ENCODE results near the gene REPIN1. TPM values are rescaled to one million over a fixed set of nuclear protein-coding genes. Genes with fewer than 3 reads are reported as not detected.

REPIN1 gene
- total and polyA plus RNA-seq, 9 of the 15 experiments (the other 6 are each of a cell fraction or from before 2014, with no cell fraction given), result 8.1 to 283 (median 94.3) TPM

DNA sequence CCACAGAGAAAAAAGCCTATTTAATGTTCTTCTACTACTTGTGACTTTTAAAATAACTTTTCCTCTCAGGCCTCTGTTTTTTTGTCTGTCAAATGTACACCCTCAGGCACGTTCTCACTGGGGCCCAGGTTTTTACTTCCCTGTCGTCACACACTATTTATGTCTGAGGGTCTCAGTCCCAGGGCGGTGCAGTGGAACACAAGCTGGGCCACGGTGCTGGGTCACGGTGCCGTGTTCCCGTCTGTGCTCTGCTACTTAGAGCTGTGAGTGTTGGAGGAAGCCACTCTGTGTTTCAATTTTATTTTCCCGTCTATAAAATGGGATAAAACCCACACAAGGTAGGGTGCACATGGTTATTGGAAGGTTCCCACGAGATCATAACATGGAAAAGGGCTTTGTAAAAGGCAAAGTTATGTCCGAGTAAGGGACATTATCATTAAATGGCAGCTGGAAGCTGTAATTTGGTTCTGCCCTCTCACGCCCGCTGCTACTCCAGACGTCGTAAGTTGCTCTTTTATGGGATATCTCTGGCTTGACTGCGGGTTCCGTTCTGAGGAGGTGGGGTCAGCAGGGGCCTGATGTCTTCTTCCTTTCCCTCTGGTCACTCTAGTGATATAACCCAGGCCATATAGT, 35.7 kb downstream of the REPIN1 start (continued):
- TF ChIP-seq NUFIP1 (IDR thresholded peaks at IDR 0.05; ENCODE audit: partially characterized antibody) (peak; percentile 17), U2AF2 (optimal IDR thresholded peaks at IDR 0.05; ENCODE audit: low read depth, low read length) (no peak), EGR1 (conservative IDR thresholded peaks at IDR 0.05) (no peak), ZNF282 (CRISPR knock-in tag; IDR thresholded peaks at IDR 0.05) (no peak), CBFB (CRISPR knock-in tag; IDR thresholded peaks at IDR 0.05) (no peak), ZC3H8 (IDR thresholded peaks at IDR 0.05) (no peak), THRAP3 (IDR thresholded peaks at IDR 0.05; ENCODE audit: borderline replicate concordance) (no peak; the same call in 1 of the 2 replicates), HLTF (IDR thresholded peaks at IDR 0.05) (no peak), DNMT1 (IDR thresholded peaks at IDR 0.05) (no peak), EHMT2 (IDR thresholded peaks at IDR 0.05) (0 out of 2 replicates have a peak, but pooled peaks have one; percentile 48), ZNF408 (CRISPR knock-in tag; IDR thresholded peaks at IDR 0.05; ENCODE audit: low read depth) (no peak), ZNF23 (CRISPR knock-in tag; IDR thresholded peaks at IDR 0.05) (no peak), SRF (CRISPR knock-in tag; IDR thresholded peaks at IDR 0.05) (no peak), POLR3G (IDR thresholded peaks at IDR 0.05; ENCODE audit: extremely low read depth, insufficient read length, insufficient replicate concordance) (no peak), ARNT (IDR thresholded peaks at IDR 0.05) (peak; percentile 62 to 67; a peak in 1 of 4 replicates), ZZZ3 (IDR thresholded peaks at IDR 0.05) (no peak), DDX20 (tag; IDR thresholded peaks at IDR 0.05; ENCODE audit: low read depth) (no peak)
- TF ChIP-seq, protein P1, sequence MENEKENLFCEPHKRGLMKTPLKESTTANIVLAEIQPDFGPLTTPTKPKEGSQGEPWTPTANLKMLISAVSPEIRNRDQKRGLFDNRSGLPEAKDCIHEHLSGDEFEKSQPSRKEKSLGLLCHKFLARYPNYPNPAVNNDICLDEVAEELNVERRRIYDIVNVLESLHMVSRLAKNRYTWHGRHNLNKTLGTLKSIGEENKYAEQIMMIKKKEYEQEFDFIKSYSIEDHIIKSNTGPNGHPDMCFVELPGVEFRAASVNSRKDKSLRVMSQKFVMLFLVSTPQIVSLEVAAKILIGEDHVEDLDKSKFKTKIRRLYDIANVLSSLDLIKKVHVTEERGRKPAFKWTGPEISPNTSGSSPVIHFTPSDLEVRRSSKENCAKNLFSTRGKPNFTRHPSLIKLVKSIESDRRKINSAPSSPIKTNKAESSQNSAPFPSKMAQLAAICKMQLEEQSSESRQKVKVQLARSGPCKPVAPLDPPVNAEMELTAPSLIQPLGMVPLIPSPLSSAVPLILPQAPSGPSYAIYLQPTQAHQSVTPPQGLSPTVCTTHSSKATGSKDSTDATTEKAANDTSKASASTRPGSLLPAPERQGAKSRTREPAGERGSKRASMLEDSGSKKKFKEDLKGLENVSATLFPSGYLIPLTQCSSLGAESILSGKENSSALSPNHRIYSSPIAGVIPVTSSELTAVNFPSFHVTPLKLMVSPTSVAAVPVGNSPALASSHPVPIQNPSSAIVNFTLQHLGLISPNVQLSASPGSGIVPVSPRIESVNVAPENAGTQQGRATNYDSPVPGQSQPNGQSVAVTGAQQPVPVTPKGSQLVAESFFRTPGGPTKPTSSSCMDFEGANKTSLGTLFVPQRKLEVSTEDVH (IDR thresholded peaks at IDR 0.05; ENCODE audit: low read depth, partially characterized antibody), result no peak
- TF ChIP-seq, protein P2, sequence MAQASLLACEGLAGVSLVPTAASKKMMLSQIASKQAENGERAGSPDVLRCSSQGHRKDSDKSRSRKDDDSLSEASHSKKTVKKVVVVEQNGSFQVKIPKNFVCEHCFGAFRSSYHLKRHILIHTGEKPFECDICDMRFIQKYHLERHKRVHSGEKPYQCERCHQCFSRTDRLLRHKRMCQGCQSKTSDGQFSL (CRISPR knock-in tag; IDR thresholded peaks at IDR 0.05), result no peak
- TF ChIP-seq, protein P2 (tag; IDR thresholded peaks at IDR 0.05), result no peak; a peak in 1 of 4 replicates
- TF ChIP-seq, protein P3, sequence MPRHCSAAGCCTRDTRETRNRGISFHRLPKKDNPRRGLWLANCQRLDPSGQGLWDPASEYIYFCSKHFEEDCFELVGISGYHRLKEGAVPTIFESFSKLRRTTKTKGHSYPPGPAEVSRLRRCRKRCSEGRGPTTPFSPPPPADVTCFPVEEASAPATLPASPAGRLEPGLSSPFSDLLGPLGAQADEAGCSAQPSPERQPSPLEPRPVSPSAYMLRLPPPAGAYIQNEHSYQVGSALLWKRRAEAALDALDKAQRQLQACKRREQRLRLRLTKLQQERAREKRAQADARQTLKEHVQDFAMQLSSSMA (CRISPR knock-in tag; IDR thresholded peaks at IDR 0.05), result no peak
- TF ChIP-seq, protein P4, sequence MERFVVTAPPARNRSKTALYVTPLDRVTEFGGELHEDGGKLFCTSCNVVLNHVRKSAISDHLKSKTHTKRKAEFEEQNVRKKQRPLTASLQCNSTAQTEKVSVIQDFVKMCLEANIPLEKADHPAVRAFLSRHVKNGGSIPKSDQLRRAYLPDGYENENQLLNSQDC (CRISPR knock-in tag; IDR thresholded peaks at IDR 0.05), result no peak
- TF ChIP-seq, protein P5, sequence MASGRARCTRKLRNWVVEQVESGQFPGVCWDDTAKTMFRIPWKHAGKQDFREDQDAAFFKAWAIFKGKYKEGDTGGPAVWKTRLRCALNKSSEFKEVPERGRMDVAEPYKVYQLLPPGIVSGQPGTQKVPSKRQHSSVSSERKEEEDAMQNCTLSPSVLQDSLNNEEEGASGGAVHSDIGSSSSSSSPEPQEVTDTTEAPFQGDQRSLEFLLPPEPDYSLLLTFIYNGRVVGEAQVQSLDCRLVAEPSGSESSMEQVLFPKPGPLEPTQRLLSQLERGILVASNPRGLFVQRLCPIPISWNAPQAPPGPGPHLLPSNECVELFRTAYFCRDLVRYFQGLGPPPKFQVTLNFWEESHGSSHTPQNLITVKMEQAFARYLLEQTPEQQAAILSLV (tag; IDR thresholded peaks at IDR 0.05), result no peak
- TF ChIP-seq, protein P6, sequence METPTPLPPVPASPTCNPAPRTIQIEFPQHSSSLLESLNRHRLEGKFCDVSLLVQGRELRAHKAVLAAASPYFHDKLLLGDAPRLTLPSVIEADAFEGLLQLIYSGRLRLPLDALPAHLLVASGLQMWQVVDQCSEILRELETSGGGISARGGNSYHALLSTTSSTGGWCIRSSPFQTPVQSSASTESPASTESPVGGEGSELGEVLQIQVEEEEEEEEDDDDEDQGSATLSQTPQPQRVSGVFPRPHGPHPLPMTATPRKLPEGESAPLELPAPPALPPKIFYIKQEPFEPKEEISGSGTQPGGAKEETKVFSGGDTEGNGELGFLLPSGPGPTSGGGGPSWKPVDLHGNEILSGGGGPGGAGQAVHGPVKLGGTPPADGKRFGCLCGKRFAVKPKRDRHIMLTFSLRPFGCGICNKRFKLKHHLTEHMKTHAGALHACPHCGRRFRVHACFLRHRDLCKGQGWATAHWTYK (CRISPR knock-in tag; IDR thresholded peaks at IDR 0.05), result no peak; the same call in 1 of the 2 replicates

Data from K562 (cell line).